IMR-90 (cell line): ENCODE results near the gene CDCA7. TPM values are rescaled to one million over a fixed set of nuclear protein-coding genes. Genes with fewer than 3 reads are reported as not detected.

Experiments used
- ATAC-seq: fragments of 200-7000 bp; cut with Tn5 transposase; 2 replicates; pipeline ENCODE4 v1.9.1; 2020; ENCODE audit warnings: low read depth, mild to moderate bottlenecking, moderate library complexity
- BruUV-seq: library from RNA; stranded (reverse); fragments of 400-500 nt; replicated peaks from 2 replicates; lab custom pipeline; 2021; lab: Mats Ljungman, UMichigan
- CTCF ChIA-PET: fragments of 300-600 bp; formaldehyde crosslinking; extraction: SDS; loops from one replicate; lab custom pipeline; 2021; ENCODE audit warnings: antibody characterized with exemption; lab: Yijun Ruan, JAX
- POLR2A ChIA-PET: fragments of 300-600 bp; sonication (Branson Sonifier 250); formaldehyde crosslinking; loops from one replicate; lab custom pipeline; 2022; ENCODE audit warnings: antibody characterized with exemption; ENCODE audit not compliant: unreplicated experiment; lab: Charles Lee
- DNase-seq: peaks from one replicate; pipeline ENCODE4 v3.0.0; 2013
- H2AFZ ChIP-seq: replicated peaks from 2 replicates; pipeline ENCODE3; 2013; ENCODE audit warnings: low read length, mild to moderate bottlenecking; ENCODE audit not compliant: poor library complexity
- H2AK5ac ChIP-seq: 2 replicates; pipeline ENCODE4 v1.6.1; 2013; ENCODE audit warnings: low read depth, low read length, inconsistent platforms
- H2AK9ac ChIP-seq: replicated peaks from 2 replicates; pipeline ENCODE3; 2013; ENCODE audit warnings: mild to moderate bottlenecking, low read depth, low read length, moderate library complexity; ENCODE audit not compliant: poor library complexity
- H2BK120ac ChIP-seq: 2 replicates; pipeline ENCODE4 v1.6.1; 2013; ENCODE audit warnings: low read depth, low read length, inconsistent platforms
- H2BK15ac ChIP-seq: 3 replicates; pipeline ENCODE4 v1.6.1; 2013; ENCODE audit warnings: low read depth, low read length, inconsistent platforms
- H2BK20ac ChIP-seq: 2 replicates; pipeline ENCODE4 v1.6.1; 2013; ENCODE audit warnings: low read depth, mild to moderate bottlenecking, inconsistent platforms, low read length, moderate library complexity
- H2BK5ac ChIP-seq: 2 replicates; pipeline ENCODE4 v1.6.1; 2013; ENCODE audit warnings: mild to moderate bottlenecking, low read depth, low read length, inconsistent platforms; ENCODE audit not compliant: poor library complexity, severe bottlenecking
- H3K14ac ChIP-seq: replicated peaks from 2 replicates; pipeline ENCODE4 v1.6.1; 2013; ENCODE audit warnings: low read depth, low read length, inconsistent platforms
- H3K18ac ChIP-seq: 2 replicates; pipeline ENCODE4 v1.6.1; 2013; ENCODE audit warnings: low read depth, low read length, control low read depth
- H3K23ac ChIP-seq: 2 replicates; pipeline ENCODE4 v1.6.1; 2013; ENCODE audit warnings: low read depth, low read length, inconsistent platforms
- H3K27ac ChIP-seq: 2 replicates; pipeline ENCODE4 v1.5.1; 2013; ENCODE audit warnings: mild to moderate bottlenecking, control low read depth, low read length; ENCODE audit not compliant: insufficient read depth
- H3K27me3 ChIP-seq: 2 replicates; pipeline ENCODE4 v1.6.1; 2013; ENCODE audit warnings: low read length; ENCODE audit not compliant: control insufficient read depth, insufficient read depth
- H3K36me3 ChIP-seq: 2 replicates; pipeline ENCODE4 v1.6.1; 2013; ENCODE audit warnings: low read length, mixed read lengths; ENCODE audit not compliant: control insufficient read depth, insufficient read depth
- H3K4ac ChIP-seq: 2 replicates; pipeline ENCODE4 v1.6.1; 2013; ENCODE audit warnings: low read depth, low read length, inconsistent platforms
- H3K4me1 ChIP-seq: 2 replicates; pipeline ENCODE4 v1.6.1; 2013; ENCODE audit warnings: low read length, mixed read lengths; ENCODE audit not compliant: control insufficient read depth, insufficient read depth
- H3K4me2 ChIP-seq: 2 replicates; pipeline ENCODE4 v1.6.1; 2013; ENCODE audit warnings: low read depth, mild to moderate bottlenecking, control low read depth, low read length, moderate library complexity
- H3K4me3 ChIP-seq: 2 replicates; pipeline ENCODE4 v1.5.1; 2013; ENCODE audit warnings: low read depth, mild to moderate bottlenecking, control low read depth, low read length, moderate library complexity; ENCODE audit not compliant: insufficient read depth
- H3K56ac ChIP-seq: 2 replicates; pipeline ENCODE4 v1.6.1; 2013; ENCODE audit warnings: low read length, inconsistent platforms; ENCODE audit not compliant: insufficient read depth; ENCODE audit errors: extremely low read depth
- H3K79me1 ChIP-seq, 2 experiments: 2 replicates each; pipeline ENCODE4 v1.6.1; 2013; ENCODE audit warnings: low read length in 2 of 2, inconsistent platforms in 1 of 2, low read depth in 1 of 2
- H3K9ac ChIP-seq: 2 replicates; pipeline ENCODE4 v1.6.1; 2013; ENCODE audit warnings: low read depth, low read length, control low read depth
- H3K9me1 ChIP-seq: 2 replicates; pipeline ENCODE4 v1.6.1; 2013; ENCODE audit warnings: low read length, inconsistent platforms; ENCODE audit not compliant: insufficient read depth
- H3K9me3 ChIP-seq: 2 replicates; pipeline ENCODE4 v1.6.1; 2013; ENCODE audit warnings: low read length; ENCODE audit not compliant: control insufficient read depth, insufficient read depth
- H4K20me1 ChIP-seq: 2 replicates; pipeline ENCODE4 v1.6.1; 2013; ENCODE audit warnings: low read length, inconsistent platforms; ENCODE audit not compliant: insufficient read depth
- H4K5ac ChIP-seq: 2 replicates; pipeline ENCODE4 v1.6.1; 2013; ENCODE audit warnings: mild to moderate bottlenecking, low read depth, low read length, control low read depth
- H4K8ac ChIP-seq, 2 experiments: 2 replicates each; pipeline ENCODE4 v1.6.1; 2013; ENCODE audit warnings: low read depth in 2 of 2, low read length in 2 of 2, control low read depth in 1 of 2, inconsistent platforms in 1 of 2
- H4K91ac ChIP-seq: 2 replicates; pipeline ENCODE4 v1.6.1; 2013; ENCODE audit warnings: low read depth, low read length, inconsistent platforms; ENCODE audit not compliant: insufficient read depth
- BHLHE40 ChIP-seq: fragments of 150-350 bp; IDR thresholded peaks from 2 replicates; pipeline ENCODE4 v1.6.1; 2016; ENCODE audit warnings: mild to moderate bottlenecking, low read depth, low read length
- CEBPB ChIP-seq: IDR thresholded peaks from 2 replicates; pipeline ENCODE4 v1.6.1; 2012; ENCODE audit warnings: low read depth, low read length, improper control_type of control experiment
- CHD1 ChIP-seq: IDR thresholded peaks from 2 replicates; pipeline ENCODE4 v1.6.1; 2012; ENCODE audit warnings: low read depth, low read length, improper control_type of control experiment
- CTCF ChIP-seq: conservative IDR thresholded peaks from 2 replicates; pipeline ENCODE4 v1.5.1; 2012; ENCODE audit warnings: mild to moderate bottlenecking, low read depth, low read length, improper control_type of control experiment
- ELK1 ChIP-seq: fragments of 150-350 bp; IDR thresholded peaks from 2 replicates; pipeline ENCODE4 v1.6.1; 2016; ENCODE audit warnings: low read depth, mild to moderate bottlenecking, low read length, moderate library complexity, borderline replicate concordance
- FOS ChIP-seq: fragments of 150-350 bp; IDR thresholded peaks from 2 replicates; pipeline ENCODE4 v1.6.1; 2016; ENCODE audit warnings: low read depth, low read length
- MAFK ChIP-seq: IDR thresholded peaks from 2 replicates; pipeline ENCODE4 v1.6.1; 2012; ENCODE audit warnings: low read depth, low read length, improper control_type of control experiment
- MAZ ChIP-seq: IDR thresholded peaks from 2 replicates; pipeline ENCODE4 v1.6.1; 2012; ENCODE audit warnings: low read depth, mild to moderate bottlenecking, low read length, improper control_type of control experiment, moderate library complexity, borderline replicate concordance
- MXI1 ChIP-seq: IDR thresholded peaks from 2 replicates; pipeline ENCODE4 v1.6.1; 2012; ENCODE audit warnings: low read depth, mild to moderate bottlenecking, low read length, moderate library complexity, borderline replicate concordance
- NFE2L2 ChIP-seq: fragments of 150-350 bp; IDR thresholded peaks from 2 replicates; pipeline ENCODE4 v1.6.1; 2016; ENCODE audit warnings: low read depth, mild to moderate bottlenecking, low read length
- POLR2A ChIP-seq: IDR thresholded peaks from 2 replicates; pipeline ENCODE4 v1.6.1; 2012; ENCODE audit warnings: mild to moderate bottlenecking, low read depth, low read length
- RAD21 ChIP-seq: IDR thresholded peaks from 2 replicates; pipeline ENCODE4 v1.6.1; 2012; ENCODE audit warnings: low read length, improper control_type of control experiment
- RCOR1 ChIP-seq: IDR thresholded peaks from 2 replicates; pipeline ENCODE4 v1.6.1; 2012; ENCODE audit warnings: mild to moderate bottlenecking, low read length, improper control_type of control experiment; ENCODE audit not compliant: insufficient replicate concordance
- RFX5 ChIP-seq: IDR thresholded peaks from 2 replicates; pipeline ENCODE4 v1.8.0; 2012; ENCODE audit warnings: low read depth, mild to moderate bottlenecking, low read length, moderate library complexity
- SMC3 ChIP-seq: fragments of 150-350 bp; IDR thresholded peaks from 2 replicates; pipeline ENCODE4 v1.6.1; 2016; ENCODE audit warnings: low read depth, mild to moderate bottlenecking, antibody characterized with exemption, low read length, moderate library complexity
- USF2 ChIP-seq: fragments of 150-350 bp; IDR thresholded peaks from 2 replicates; pipeline ENCODE4 v1.6.1; 2017; ENCODE audit warnings: mild to moderate bottlenecking, antibody characterized with exemption, low read length, low read depth
- WGBS, 2 experiments: methylation state at CpG; one replicate each; pipeline versions ENCODE4 v1.1.5 to v1.1.7; 2013; ENCODE audit warnings: missing lambda C conversion rate in 2 of 2; ENCODE audit not compliant: insufficient read length in 1 of 2; ENCODE audit errors: extremely low coverage in 2 of 2; 5-methylcytosine and 5-hydroxymethylcytosine counted together
- dilution Hi-C: fragments of 300-500 bp; cut with HindIII; formaldehyde crosslinking; loops from one replicate; pipeline ENCODE4 v1.14.3; 2018; ENCODE audit warnings: low sequenced_read_pairs; ENCODE audit not compliant: unreplicated experiment
- in situ Hi-C: fragments of 300-500 bp; cut with MboI; formaldehyde crosslinking; loops from 3 replicates; pipeline ENCODE4 v1.14.3; 2019; ENCODE audit warnings: low sequenced_read_pairs, inconsistent platforms, mixed read lengths
- intact Hi-C: fragments of 100-400 bp; cut with micrococcal nuclease; formaldehyde crosslinking; loops from 2 replicates; pipeline ENCODE4 v1.10.0; 2022
- polyA plus RNA-seq, 3 experiments: library from polyadenylated mRNA; depleted of rRNA; stranded (reverse); fragments of >200 nt; gene quantifications; 2 replicates each; pipeline ENCODE4 v1.2.3, GENCODE V29; 2012; ENCODE audit warnings: low replicate concordance in 1 of 3
- total RNA-seq: library from RNA; depleted of rRNA; stranded (reverse); fragments of >200 nt; gene quantifications from 2 replicates; pipeline ENCODE4 v1.2.3, GENCODE V29; 2012

The CDCA7 gene
- total and polyA plus RNA-seq, 2 of the 4 experiments (the other 2 are of a cell fraction) = 12.0 to 18.7 TPM

GRCh38 chr2:173353556-173353955, 1.1 kb upstream of the CDCA7 start:
- no peak overlapping the region for H3K4me2 ChIP-seq

More at GRCh38 chr2:173353556-173353955, 1.1 kb upstream of the CDCA7 start:
- no peak for ATAC-seq
- Histone ChIP-seq H3K27ac (no peak overlapping the region), H3K4me3 (no peak overlapping the region), H4K20me1 (no peaks in the 10 kb centered on the region), H2AK5ac (no peak overlapping the region), H3K9ac (no peak overlapping the region), H2BK20ac (no peak overlapping the region), H3K36me3 (no peaks in the 10 kb centered on the region), H2BK15ac (no peak overlapping the region), H2AK9ac (no peak overlapping the region), H2AFZ (no peak overlapping the region), H2BK5ac (no peak overlapping the region), H3K9me3 (no peaks in the 10 kb centered on the region), H3K23ac (no peak overlapping the region), H4K8ac (no peak overlapping the region), H3K18ac (no peak overlapping the region), H3K79me1 (peaks cover 12 to 18% of the 10 kb centered on the region in 2 experiments), H3K14ac (no peak overlapping the region), H3K56ac (no peak overlapping the region), H3K9me1 (peaks cover 3% of the 10 kb centered on the region; the same call in 1 of the 2 replicates), H3K4me1 (peaks cover 2% of the 10 kb centered on the region; the same call in 1 of the 2 replicates), H3K27me3 (peaks cover 13% of the 10 kb centered on the region), H3K4ac (no peak overlapping the region), H2BK120ac (no peak overlapping the region), H4K91ac (no peak overlapping the region), H4K5ac (no peak overlapping the region)
- TF ChIP-seq FOS (no peak), RFX5 (no peak), MAZ (no peak), RAD21 (no peak), MAFK (no peak), POLR2A (no peak), BHLHE40 (no peak), NFE2L2 (no peak), MXI1 (no peak), CHD1 (no peak), SMC3 (no peak), ELK1 (no peak), CEBPB (no peak), USF2 (no peak), RCOR1 (no peak), CTCF (no peak)
- ChIA-PET CTCF (interaction anchor here (0.7 kb wide), 1 partner anchor 159 kb away, joined by 3 read pairs; no protein-coding TSS in a partner anchor), POLR2A (no interaction called here)
- no CpG with 5 or more reads among the region's 5 CpGs for WGBS, 2 experiments
- no TSS peak for BruUV-seq
- intact Hi-C loops (no loop called here), dilution Hi-C loops (no loop called here), in situ Hi-C loops (loop anchor here (25.0 kb wide), 1 partner anchor 316 kb away; no protein-coding TSS in a partner anchor)
- no peak for DNase-seq
